Pancreas (tissue), 10 donors: Measurements from ENCODE around the gene SHISA8. TPM values are rescaled to one million over a fixed set of nuclear protein-coding genes. Genes with fewer than 3 reads are reported as not detected.

ENCODE experiments used
- ATAC-seq, 4 donors: fragments of 200-7000 bp; cut with Tn5 transposase; one replicate each; pipeline versions ENCODE4 v1.8.0 to v1.9.1; 2020; ENCODE audit warnings: mild to moderate bottlenecking in 4 of 4, moderate library complexity in 4 of 4
- DNase-seq, 6 donors: peaks; one replicate each; pipeline ENCODE4 v3.0.0-alpha.2; 2020
- FAIRE-seq: peaks from 2 replicates; lab custom pipeline; 2012; peaks lifted over from hg19 to GRCh38; lab: Jason Lieb, UNC
- H3K27ac ChIP-seq, 4 donors: fragments of 200-600 bp; sonication (generic); 1 replicate in 3 of 4; 2 replicates in 1 of 4; pipeline versions ENCODE4 v1.5.0 to v1.8.0; 2020
- H3K27me3 ChIP-seq, 4 donors: fragments of 200-600 bp; one replicate each; pipeline ENCODE4 v1.8.0; 2021
- H3K36me3 ChIP-seq, 3 donors: fragments of 200-600 bp; sonication (generic) in 1 of 3; one replicate each; pipeline versions ENCODE4 v1.5.0 to v1.8.0; 2020 to 2021
- H3K4me1 ChIP-seq, 3 donors: fragments of 200-600 bp; one replicate each; pipeline ENCODE4 v1.8.0; 2021
- H3K4me3 ChIP-seq, 4 donors: fragments of 200-600 bp; sonication (generic) in 2 of 4; one replicate each; pipeline versions ENCODE4 v1.5.0 to v1.8.0; 2020 to 2021
- H3K9me3 ChIP-seq, 4 donors: fragments of 200-600 bp; one replicate each; pipeline ENCODE4 v1.8.0; 2021
- WGBS, 2 donors: extraction: QIAGEN DNeasy Blood & Tissue Kit; methylation state at CpG; one replicate each; pipeline ENCODE4 v1.1.7; 2013; 5-methylcytosine and 5-hydroxymethylcytosine counted together
- intact Hi-C, 3 donors: fragments of 100-400 bp; cut with DNase I; formaldehyde crosslinking; loops; one replicate each; pipeline versions ENCODE4 v1.11.1 to v1.14.2; 2022
- polyA plus RNA-seq, 2 donors: library from polyadenylated mRNA; stranded (reverse); fragments of 200-250 nt; gene quantifications; one replicate each; pipeline ENCODE4 v1.2.3, GENCODE V29; 2013
- total RNA-seq, 6 donors: library from RNA; stranded (reverse); fragmentation: NEBNext Ultra II Directional in 4 of 6; extraction: Animal tissue kit (Norgen Biotek cat#: 25700) in 4 of 6; gene quantifications; one replicate each; pipeline versions ENCODE4 v1.2.1 to v1.2.4, GENCODE V29; 2021 to 2023
- TF ChIP-seq, protein P1 (sequence below), 4 donors: fragments of 200-600 bp; sonication (generic) in 3 of 4; IDR thresholded peaks; one replicate each; pipeline versions ENCODE4 v1.5.0 to v1.8.0; 2021; ENCODE audit warnings: antibody characterized with exemption in 4 of 4
- donor health status: healthy with polysubstance abuse.
- donor health status: DM: no; HTN: no; CAD: no; lungs with moderate emphysema.
- donor health status: DM: no; HTN: no; CAD: no.
- donor health status: control.
- donor health status: control.
- donor health status: Bipolar disorder and iron deficiency.
- donor health status: DM: yes; HTN: yes; CAD: no.
- donor health status: DM: no; HTN: no; CAD: no.
- donor health status: DM: no; HTN: no; CAD: no.
- donor health status: DM: yes; HTN: yes; CAD: no.

SHISA8 gene
- total and polyA plus RNA-seq, 8 donors = not detected

DNA sequence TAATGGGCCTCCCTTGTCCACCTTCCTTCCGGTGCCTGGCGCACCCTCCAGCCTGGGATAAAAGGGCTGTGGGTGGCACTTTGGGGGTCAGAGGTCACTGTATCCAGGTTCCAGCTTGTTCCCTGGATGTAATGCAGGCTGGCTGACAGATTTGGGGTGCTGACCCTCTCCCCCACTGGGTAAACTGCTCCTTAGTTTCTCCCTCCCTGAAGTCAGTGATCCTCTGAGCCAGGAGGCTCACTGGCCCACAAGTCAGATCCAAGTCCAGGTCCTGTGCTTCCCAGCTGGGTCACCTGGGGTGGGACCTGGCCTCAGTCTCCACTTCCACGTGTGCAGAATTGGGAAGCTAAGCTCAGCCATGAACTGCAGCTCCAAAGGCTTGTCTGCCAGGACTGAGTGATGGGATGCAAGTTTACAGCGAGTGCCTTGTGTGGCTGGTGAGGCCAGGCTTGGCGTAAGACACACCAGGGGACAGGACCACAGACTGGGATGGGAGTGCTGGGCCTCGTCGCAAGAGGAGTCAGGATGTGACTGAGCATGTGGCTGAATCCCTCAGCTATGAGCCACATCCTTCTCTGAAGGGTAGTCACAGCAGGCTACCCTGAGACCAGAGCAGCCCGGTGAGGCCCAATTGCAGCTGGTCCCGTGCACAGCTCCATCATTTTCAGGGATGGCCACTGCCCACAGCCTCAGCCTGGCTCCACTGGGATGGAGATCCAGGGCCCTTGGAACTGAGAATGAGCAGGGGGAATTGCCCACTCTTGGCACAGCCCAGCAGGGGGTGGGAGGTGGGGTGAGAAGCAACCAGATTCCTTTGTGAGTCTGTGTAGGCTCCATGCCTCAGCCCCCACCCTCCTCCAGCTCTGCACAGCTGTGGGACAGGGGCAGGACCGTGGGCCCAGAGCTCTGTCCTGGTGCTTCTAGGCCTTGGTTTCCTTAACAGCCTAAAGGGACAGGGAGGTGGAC is 7.2 kb downstream of the SHISA8 start:
- 87 to 90% methylated on average over 10 of the region's 10 CpGs for WGBS, 2 donors
- Histone ChIP-seq H3K4me3 (no peak overlapping the region), H3K36me3 (peaks cover 3 to 16% (median 6%) of the 10 kb centered on the region in 3 donors), H3K27me3 (peaks cover 0 to 11% (median 4%) of the 10 kb centered on the region in 4 donors), H3K9me3 (no peaks in the 10 kb centered on the region), H3K4me1 (peaks cover 8 to 14% (median 12%) of the 10 kb centered on the region in 3 donors), H3K27ac (no peak overlapping the region)
- no peak for FAIRE-seq
- DNase-seq = peak in 1 of 6 donors; percentile 51
- TF ChIP-seq, protein P1, sequence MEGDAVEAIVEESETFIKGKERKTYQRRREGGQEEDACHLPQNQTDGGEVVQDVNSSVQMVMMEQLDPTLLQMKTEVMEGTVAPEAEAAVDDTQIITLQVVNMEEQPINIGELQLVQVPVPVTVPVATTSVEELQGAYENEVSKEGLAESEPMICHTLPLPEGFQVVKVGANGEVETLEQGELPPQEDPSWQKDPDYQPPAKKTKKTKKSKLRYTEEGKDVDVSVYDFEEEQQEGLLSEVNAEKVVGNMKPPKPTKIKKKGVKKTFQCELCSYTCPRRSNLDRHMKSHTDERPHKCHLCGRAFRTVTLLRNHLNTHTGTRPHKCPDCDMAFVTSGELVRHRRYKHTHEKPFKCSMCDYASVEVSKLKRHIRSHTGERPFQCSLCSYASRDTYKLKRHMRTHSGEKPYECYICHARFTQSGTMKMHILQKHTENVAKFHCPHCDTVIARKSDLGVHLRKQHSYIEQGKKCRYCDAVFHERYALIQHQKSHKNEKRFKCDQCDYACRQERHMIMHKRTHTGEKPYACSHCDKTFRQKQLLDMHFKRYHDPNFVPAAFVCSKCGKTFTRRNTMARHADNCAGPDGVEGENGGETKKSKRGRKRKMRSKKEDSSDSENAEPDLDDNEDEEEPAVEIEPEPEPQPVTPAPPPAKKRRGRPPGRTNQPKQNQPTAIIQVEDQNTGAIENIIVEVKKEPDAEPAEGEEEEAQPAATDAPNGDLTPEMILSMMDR (IDR thresholded peaks at IDR 0.05) = no peak
- intact Hi-C loops = no loop called here
- no peak for ATAC-seq

DNA sequence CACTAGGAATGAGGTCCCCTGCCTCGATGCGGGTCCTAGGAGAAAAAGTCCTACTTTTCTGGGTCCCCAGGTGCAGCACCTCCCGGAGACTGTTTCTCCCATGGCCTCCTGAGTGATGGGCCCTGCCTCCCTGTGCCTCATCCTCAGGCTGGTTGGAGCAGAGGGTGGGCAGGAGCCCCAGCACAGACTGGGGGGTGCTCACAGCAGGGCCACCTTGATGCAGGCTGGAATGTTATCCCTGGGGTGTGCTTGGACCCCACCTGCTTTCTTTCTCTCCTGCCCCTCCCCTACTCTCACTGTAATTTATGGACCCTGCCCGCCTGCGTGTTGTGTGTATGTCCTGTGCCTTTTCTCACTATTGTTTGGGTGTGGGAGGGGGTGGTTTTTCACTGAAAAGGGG is 8.1 kb downstream of the SHISA8 start:
- DNase-seq (peak in 1 of 6 donors; percentile 16), ATAC-seq (no peak), FAIRE-seq (no peak)
- peaks cover 0 to 7% (median 3%) of the 10 kb centered on the region in 4 donors for H3K27me3 ChIP-seq
- TF ChIP-seq, protein P1 (IDR thresholded peaks at IDR 0.05) = no peak
- 90 to 91% methylated on average over 5 of the region's 5 CpGs for WGBS, 2 donors
- H3K27ac ChIP-seq = no peak overlapping the region
- H3K36me3 ChIP-seq = peaks cover 3 to 16% (median 6%) of the 10 kb centered on the region in 3 donors
- H3K4me1 ChIP-seq = peaks cover 8 to 14% (median 12%) of the 10 kb centered on the region in 3 donors
- no peak overlapping the region for H3K4me3 ChIP-seq
- intact Hi-C loops = no loop called here
- no peaks in the 10 kb centered on the region for H3K9me3 ChIP-seq

DNA sequence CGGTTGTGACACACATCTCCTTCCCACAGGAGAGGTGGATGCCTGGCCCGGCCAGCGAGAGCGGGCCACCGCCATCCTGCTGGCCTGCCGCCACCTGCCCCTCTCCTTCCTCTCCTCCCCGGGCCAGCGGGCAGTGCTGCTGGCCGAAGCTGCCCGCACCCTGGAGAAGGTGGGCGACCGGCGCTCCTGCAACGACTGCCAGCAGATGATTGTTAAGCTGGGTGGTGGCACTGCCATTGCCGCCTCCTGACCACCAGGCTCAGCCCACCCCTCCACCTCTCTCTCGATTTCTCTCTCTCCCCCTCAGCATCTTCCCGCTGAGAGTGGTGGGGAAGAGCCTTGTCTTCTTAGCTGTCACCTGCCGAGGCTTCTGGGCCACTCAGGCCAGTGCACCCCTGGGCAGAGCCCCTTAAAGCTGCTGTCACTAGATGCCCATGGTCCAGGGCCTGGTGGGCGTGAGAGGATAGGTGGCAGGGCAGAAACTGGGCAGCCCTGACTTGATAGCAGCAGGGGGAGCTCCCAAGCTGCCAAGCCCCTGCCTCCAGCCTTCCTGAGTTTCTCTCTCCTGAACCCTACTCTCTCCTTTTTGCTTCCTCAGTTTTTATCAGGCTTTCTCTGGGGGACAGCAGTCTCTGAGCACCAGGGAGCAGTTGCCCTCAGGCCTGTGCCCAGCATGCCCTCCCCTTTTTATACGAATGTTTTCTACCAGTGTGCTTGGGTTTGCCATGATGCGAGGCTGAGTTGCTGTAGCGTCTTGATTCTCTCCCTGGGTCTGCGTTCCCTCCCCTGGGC is 9.3 kb downstream of the SHISA8 start:
- WGBS, 2 donors = 93 to 94% methylated on average over 23 of the region's 23 CpGs
- no peak for ATAC-seq
- peaks cover 3 to 18% (median 8%) of the 10 kb centered on the region in 3 donors for H3K36me3 ChIP-seq
- no peak overlapping the region for H3K27ac ChIP-seq
- intact Hi-C loops = no loop called here
- H3K9me3 ChIP-seq = no peaks in the 10 kb centered on the region
- no peak for FAIRE-seq
- DNase-seq = peak in 1 of 6 donors; percentile 58
- no peaks in the 10 kb centered on the region for H3K27me3 ChIP-seq
- no peak overlapping the region for H3K4me3 ChIP-seq
- peaks cover 4 to 7% (median 6%) of the 10 kb centered on the region in 3 donors for H3K4me1 ChIP-seq
- TF ChIP-seq, protein P1 (IDR thresholded peaks at IDR 0.05) = no peak

DNA sequence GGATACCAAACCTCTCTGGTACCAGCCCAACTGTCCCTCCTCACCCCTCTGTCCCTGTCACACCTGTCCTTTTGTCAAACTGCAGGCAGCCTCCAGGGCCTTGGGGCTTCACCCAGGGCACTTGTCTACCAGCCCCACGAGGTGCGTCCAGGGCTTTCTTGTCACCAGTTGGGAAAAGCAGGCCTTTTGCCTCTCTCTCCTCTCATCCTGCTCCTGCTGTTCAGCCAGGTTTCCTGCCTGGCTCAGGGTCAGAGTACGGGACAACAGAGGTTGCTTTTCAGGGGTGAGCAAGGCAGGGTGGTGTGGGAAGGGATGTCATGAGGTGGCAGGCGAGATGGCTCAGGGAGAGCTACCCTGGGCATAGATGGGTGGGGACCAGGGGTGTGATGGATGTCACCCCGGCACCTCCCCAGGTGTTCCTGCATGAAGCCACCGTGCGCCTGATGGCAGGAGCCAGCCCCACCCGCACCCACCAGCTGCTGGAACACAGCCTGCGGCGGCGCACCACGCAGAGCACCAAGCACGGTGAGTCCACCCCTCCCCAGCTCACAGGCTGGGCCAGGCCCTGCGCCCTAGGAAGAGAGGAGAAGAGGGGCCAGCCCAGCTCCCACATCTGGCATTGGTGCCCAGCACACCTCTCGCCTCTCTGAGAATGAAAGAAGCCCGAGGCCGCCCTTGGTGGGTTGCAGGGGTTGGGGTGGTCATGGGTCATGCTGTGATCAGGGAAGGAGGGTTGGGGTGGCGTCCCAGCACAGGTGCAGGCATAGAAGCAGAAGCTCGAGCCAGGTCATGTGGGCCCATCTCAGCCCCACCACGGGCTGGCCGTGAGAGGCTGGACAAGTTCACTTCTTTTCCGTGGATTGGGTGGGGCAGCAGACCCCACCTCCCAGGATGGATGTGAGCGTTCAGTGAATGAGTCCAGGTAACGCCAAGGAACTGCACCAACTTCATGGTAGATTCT is 10.1 kb downstream of the SHISA8 start:
- FAIRE-seq = no peak
- Histone ChIP-seq H3K9me3 (no peaks in the 10 kb centered on the region), H3K4me1 (no peaks in the 10 kb centered on the region), H3K27ac (no peak overlapping the region), H3K36me3 (peaks cover 3 to 27% (median 16%) of the 10 kb centered on the region in 3 donors), H3K4me3 (no peak overlapping the region), H3K27me3 (no peaks in the 10 kb centered on the region)
- 91 to 93% methylated on average over 22 to 24 of the region's 24 CpGs for WGBS, 2 donors
- DNase-seq = peak in 1 of 6 donors; percentile 69
- ATAC-seq = no peak
- intact Hi-C loops = no loop called here
- TF ChIP-seq, protein P1 (IDR thresholded peaks at IDR 0.05) = no peak
